D721Med (cell line): ENCODE measurements around the gene MAST4.

Experiments
- DNase-seq: peaks from one replicate; pipeline ENCODE4 v3.0.0; 2011; ENCODE audit warnings: low spot score; ENCODE audit not compliant: insufficient read length
- FAIRE-seq: peaks from 2 replicates; lab custom pipeline; 2011; peaks lifted over from hg19 to GRCh38; lab: Jason Lieb, UNC
- TF ChIP-seq, protein P1 (sequence below): IDR thresholded peaks from 2 replicates; pipeline ENCODE4 v1.5.1; 2012; ENCODE audit warnings: mild to moderate bottlenecking, control low read depth; ENCODE audit not compliant: insufficient read depth; ENCODE audit errors: missing control alignments

Gene MAST4

DNA sequence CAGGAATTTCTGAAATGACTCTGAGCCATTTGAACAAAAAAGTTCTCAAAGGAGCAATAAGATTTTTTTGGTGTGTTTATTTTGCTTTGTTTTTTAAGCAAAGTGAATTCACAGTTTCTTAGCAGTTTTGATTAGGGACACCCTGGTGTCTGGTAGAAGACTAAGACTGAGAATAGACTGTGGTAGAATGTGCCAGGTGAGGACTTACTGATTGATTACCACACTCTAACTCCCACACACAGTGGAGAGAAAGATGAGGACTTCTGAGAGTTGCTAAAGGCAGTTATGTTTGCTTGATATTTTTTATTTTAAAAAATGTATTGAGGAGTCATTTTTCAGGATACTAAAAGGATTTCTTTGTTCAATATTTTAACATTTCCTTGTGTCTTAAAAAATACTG, 425.3 kb downstream of the MAST4 start:
- FAIRE-seq (no peak), DNase-seq (no peak)
- TF ChIP-seq, protein P1, sequence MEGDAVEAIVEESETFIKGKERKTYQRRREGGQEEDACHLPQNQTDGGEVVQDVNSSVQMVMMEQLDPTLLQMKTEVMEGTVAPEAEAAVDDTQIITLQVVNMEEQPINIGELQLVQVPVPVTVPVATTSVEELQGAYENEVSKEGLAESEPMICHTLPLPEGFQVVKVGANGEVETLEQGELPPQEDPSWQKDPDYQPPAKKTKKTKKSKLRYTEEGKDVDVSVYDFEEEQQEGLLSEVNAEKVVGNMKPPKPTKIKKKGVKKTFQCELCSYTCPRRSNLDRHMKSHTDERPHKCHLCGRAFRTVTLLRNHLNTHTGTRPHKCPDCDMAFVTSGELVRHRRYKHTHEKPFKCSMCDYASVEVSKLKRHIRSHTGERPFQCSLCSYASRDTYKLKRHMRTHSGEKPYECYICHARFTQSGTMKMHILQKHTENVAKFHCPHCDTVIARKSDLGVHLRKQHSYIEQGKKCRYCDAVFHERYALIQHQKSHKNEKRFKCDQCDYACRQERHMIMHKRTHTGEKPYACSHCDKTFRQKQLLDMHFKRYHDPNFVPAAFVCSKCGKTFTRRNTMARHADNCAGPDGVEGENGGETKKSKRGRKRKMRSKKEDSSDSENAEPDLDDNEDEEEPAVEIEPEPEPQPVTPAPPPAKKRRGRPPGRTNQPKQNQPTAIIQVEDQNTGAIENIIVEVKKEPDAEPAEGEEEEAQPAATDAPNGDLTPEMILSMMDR = no peak

- DNase-seq = no peak
- FAIRE-seq = no peak
- TF ChIP-seq, protein P1 = no peak
Measured at GRCh38 chr5:67021962-67022361, 425.8 kb downstream of the MAST4 start.

DNA sequence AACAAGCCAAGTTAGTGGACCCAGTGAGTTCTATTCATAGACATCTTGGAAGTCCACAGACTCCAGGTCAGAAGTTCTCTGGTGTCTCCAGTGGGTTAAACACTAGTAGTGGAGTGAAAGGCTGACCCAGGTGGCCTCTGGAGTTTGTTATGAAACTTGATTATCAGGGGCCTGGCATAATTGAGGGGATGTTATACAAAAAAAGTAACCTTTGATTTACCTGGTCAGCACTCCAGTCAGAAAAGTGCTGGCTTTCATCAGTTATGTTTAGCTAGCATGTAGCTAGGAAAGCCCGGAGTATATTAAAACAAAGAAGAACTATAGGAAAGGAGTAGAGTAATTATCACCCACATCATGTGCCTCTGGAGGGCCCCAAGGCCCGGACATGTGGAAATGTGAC, 429.3 kb downstream of the MAST4 start:
- TF ChIP-seq, protein P1 = no peak
- DNase-seq (no peak), FAIRE-seq (no peak)

- TF ChIP-seq, protein P1 = no peak
- DNase-seq (no peak), FAIRE-seq (no peak)
Measured at GRCh38 chr5:67026278-67026677, 430.1 kb downstream of the MAST4 start.

- DNase-seq (no peak), FAIRE-seq (no peak)
Measured at GRCh38 chr5:67027171-67027570, 431.0 kb downstream of the MAST4 start.

DNA sequence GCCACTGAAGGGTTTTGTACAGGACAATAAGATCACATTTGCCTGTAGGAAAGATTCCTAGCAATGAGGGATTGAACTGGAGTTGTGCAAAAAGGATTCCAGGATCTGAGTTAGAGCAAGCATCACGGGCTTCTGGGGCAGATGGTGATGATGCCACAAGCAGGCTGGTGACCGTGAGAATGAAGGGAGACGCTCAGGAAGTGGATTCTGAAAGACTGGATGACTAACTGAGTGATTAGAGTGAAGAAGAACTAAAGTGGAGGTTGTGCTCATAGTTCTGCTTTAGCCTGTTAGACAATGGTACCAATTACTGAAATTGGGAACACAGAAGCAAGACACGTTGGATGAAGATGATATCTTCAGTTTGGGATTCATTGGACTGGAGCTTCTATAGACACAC, 432.2 kb downstream of the MAST4 start:
- no peak for FAIRE-seq
- DNase-seq = no peak
- TF ChIP-seq, protein P1 = no peak

More at GRCh38 chr5:67027171-67027570, 431.0 kb downstream of the MAST4 start:
- TF ChIP-seq, protein P1 = no peak

DNA sequence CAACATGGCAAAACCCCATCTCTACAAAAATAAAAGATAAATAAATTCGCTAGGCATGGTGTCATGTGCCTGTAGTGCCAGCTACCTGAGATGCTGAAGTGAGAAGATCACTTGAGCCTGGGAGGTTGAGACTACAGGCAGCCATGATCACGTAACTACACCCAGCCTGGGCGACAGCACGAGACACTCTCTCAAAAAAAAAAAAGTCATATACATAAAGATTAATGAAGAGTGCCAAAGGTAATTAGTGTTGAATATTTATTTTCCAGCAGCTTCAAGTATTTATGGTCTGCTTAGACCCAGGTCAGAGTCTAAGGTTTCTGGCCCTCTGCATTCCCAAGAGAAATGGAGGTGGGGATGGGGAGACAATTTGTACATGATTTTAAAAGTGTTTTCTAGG, 432.7 kb downstream of the MAST4 start:
- no peak for DNase-seq
- no peak for FAIRE-seq
- TF ChIP-seq, protein P1 = no peak
